ENCODE measurements around the gene LUZP1.

DNA sequence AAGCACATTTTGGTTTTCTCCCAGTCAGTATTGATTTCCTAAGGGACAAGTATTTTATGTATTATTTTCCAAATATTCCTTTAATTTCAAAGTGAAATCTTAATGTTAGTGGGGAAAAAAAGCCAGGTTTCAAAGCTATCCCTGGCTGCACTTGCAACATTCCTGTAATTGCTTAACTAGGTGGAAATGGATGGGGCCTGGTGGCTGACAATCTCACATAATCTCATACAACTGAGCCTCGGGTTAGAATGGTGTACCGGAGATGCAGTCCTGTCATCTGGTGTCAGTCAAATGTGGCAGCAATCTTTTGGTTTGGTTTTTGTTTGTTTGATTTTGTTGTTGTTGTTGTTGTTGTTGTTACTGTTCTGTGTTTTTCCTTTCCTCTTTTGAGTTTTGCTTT lies 103.3 kb downstream of the LUZP1 start:
- TF ChIP-seq, protein P1, sequence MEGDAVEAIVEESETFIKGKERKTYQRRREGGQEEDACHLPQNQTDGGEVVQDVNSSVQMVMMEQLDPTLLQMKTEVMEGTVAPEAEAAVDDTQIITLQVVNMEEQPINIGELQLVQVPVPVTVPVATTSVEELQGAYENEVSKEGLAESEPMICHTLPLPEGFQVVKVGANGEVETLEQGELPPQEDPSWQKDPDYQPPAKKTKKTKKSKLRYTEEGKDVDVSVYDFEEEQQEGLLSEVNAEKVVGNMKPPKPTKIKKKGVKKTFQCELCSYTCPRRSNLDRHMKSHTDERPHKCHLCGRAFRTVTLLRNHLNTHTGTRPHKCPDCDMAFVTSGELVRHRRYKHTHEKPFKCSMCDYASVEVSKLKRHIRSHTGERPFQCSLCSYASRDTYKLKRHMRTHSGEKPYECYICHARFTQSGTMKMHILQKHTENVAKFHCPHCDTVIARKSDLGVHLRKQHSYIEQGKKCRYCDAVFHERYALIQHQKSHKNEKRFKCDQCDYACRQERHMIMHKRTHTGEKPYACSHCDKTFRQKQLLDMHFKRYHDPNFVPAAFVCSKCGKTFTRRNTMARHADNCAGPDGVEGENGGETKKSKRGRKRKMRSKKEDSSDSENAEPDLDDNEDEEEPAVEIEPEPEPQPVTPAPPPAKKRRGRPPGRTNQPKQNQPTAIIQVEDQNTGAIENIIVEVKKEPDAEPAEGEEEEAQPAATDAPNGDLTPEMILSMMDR (IDR thresholded peaks at IDR 0.05; ENCODE audit: low read depth, low read length, missing input control): no peak
- TF ChIP-seq SP1 (IDR thresholded peaks at IDR 0.05): no peak

Data from liver (tissue), 3 donors.